ENCODE data around the gene ETV6. TPM values are rescaled to one million over a fixed set of nuclear protein-coding genes. Genes with fewer than 3 reads are reported as not detected.

Gene ETV6
- polyA plus RNA-seq, 3 donors, result 6.8 to 45.1 (median 11.7) TPM

- H3K4me2 ChIP-seq (replicated peaks; ENCODE audit: extremely low read depth, low read length, poor library complexity, severe bottlenecking), result no peak overlapping the region
- H3K4me3 Mint-ChIP-seq, result no peak overlapping the region
Observed at GRCh38 chr12:11833174-11833895, 183.9 kb downstream of the ETV6 start.

More at GRCh38 chr12:11833174-11833895, 183.9 kb downstream of the ETV6 start:
- no peaks in the 10 kb centered on the region for H3K9me3 ChIP-seq (replicated peaks in 1 of 2; ENCODE audit: control insufficient read depth in 1 of 2, insufficient read depth in 1 of 2, low read length in 2 of 2)
- H4K20me1 ChIP-seq (ENCODE audit: insufficient read depth, low read length), result no peaks in the 10 kb centered on the region
- peak overlapping the region in 1 of 2 donors; percentile 92 for H3K27ac ChIP-seq (ENCODE audit: low read depth in 1 of 2, low read length in 2 of 2)
- H3K9ac ChIP-seq (ENCODE audit: insufficient read depth, low read length, poor library complexity, severe bottlenecking), result no peak overlapping the region
- H3K4me1 ChIP-seq (ENCODE audit: control insufficient read depth in 1 of 2, insufficient read depth in 2 of 2, low read length in 2 of 2), result peaks cover 90 to 97% of the 10 kb centered on the region in 2 donors
- H3K27ac Mint-ChIP-seq, result peak overlapping the region; percentile 95 to 99 (median 98)
- no peak for DNase-seq
- TF ChIP-seq CTCF (IDR thresholded peaks at IDR 0.05), result no peak
- peaks cover 5 to 11% of the 10 kb centered on the region in 2 donors for H3K36me3 ChIP-seq (replicated peaks in 1 of 2; ENCODE audit: control insufficient read depth in 1 of 2, insufficient read depth in 2 of 2, low read length in 2 of 2)
- peaks cover 61% of the 10 kb centered on the region for H3K4me1 Mint-ChIP-seq
- H2AFZ ChIP-seq (ENCODE audit: insufficient read depth, low read depth, low read length, poor library complexity, severe bottlenecking), result no peak overlapping the region
- H3K27me3 Mint-ChIP-seq (ENCODE audit: low read depth in 3 of 3), result no peaks in the 10 kb centered on the region
- no peaks in the 10 kb centered on the region for H3K27me3 ChIP-seq (ENCODE audit: control insufficient read depth in 2 of 2, insufficient read depth in 2 of 2, low read length in 2 of 2)
- peaks cover 83% of the 10 kb centered on the region for H3K79me2 ChIP-seq (ENCODE audit: insufficient read depth, low read length)
- intact Hi-C loops (cut with micrococcal nuclease), result loop anchor here (10.0 kb wide), 3 partner anchors 79 to 181 kb away; no protein-coding TSS in a partner anchor
- no CpG with 5 or more reads among the region's 4 CpGs for WGBS (ENCODE audit: insufficient coverage)
- no peaks in the 10 kb centered on the region for H3K9me3 Mint-ChIP-seq
- peaks cover 12 to 22% of the 10 kb centered on the region in 2 donors for H3K36me3 Mint-ChIP-seq
- no peak overlapping the region for H3K4me3 ChIP-seq (replicated peaks in 1 of 3; ENCODE audit: low read depth in 2 of 3, low read length in 3 of 3)

All from CD14-positive monocyte (primary cell).